GM18505 (cell line): Measurements from ENCODE around the gene CENPN.

ENCODE experiments used
- ATAC-seq: cut with Tn5 transposase; IDR thresholded peaks from one replicate; pipeline ENCODE4 v1.9.1; 2021; ENCODE audit not compliant: unreplicated experiment
- POLR2A ChIP-seq: IDR thresholded peaks from 4 replicates; pipeline ENCODE4 v1.6.1; 2011; ENCODE audit warnings: borderline replicate concordance; ENCODE audit not compliant: insufficient read depth, insufficient read length; ENCODE audit errors: extremely low read depth

CENPN gene

GRCh38 chr16:80997139-80997798, 9.7 kb upstream of the CENPN start:
- ATAC-seq = no peak
- TF ChIP-seq POLR2A = peak; percentile 28

- TF ChIP-seq POLR2A = no peak
- no peak for ATAC-seq
Observed at GRCh38 chr16:80997964-80998620, 8.9 kb upstream of the CENPN start.

- no peak for TF ChIP-seq POLR2A
- ATAC-seq = no peak
Observed at GRCh38 chr16:81000873-81001272, 6.1 kb upstream of the CENPN start.

- TF ChIP-seq POLR2A = no peak
- no peak for ATAC-seq
Observed at GRCh38 chr16:81001330-81001729, 5.7 kb upstream of the CENPN start.

GRCh38 chr16:81003064-81003463, 4.0 kb upstream of the CENPN start:
- ATAC-seq = no peak
- TF ChIP-seq POLR2A = no peak

- no peak for TF ChIP-seq POLR2A
- no peak for ATAC-seq
Observed at GRCh38 chr16:81003610-81004460, 3.2 kb upstream of the CENPN start.

- ATAC-seq = no peak
- no peak for TF ChIP-seq POLR2A
Observed at GRCh38 chr16:81004646-81005353, 2.2 kb upstream of the CENPN start.

GRCh38 chr16:81005610-81006161, 1.3 kb upstream of the CENPN start:
- no peak for TF ChIP-seq POLR2A
- ATAC-seq = no peak

- peak; percentile 31 for ATAC-seq
- peak; percentile 64 for TF ChIP-seq POLR2A
Observed at GRCh38 chr16:81006211-81006812, 702 bp upstream of the CENPN start.

- TF ChIP-seq POLR2A = no peak
Observed at GRCh38 chr16:81008505-81008789, 1.4 kb downstream of the CENPN start.

GRCh38 chr16:81012974-81013373, 6.0 kb downstream of the CENPN start:
- ATAC-seq = no peak
- TF ChIP-seq POLR2A = no peak

More at GRCh38 chr16:81008505-81008789, 1.4 kb downstream of the CENPN start:
- ATAC-seq = no peak

- ATAC-seq = no peak
- TF ChIP-seq POLR2A = no peak
Observed at GRCh38 chr16:81014672-81015071, 7.7 kb downstream of the CENPN start.
